Calu3 (cell line): ENCODE measurements around the gene SBF2. TPM values are rescaled to one million over a fixed set of nuclear protein-coding genes. Genes with fewer than 3 reads are reported as not detected.
A peak's percentile ranks its signal among the peaks of the same experiment; 100 is the strongest.
"Not testable (repeated sequence)": the region's sequence is repeated elsewhere in the genome, so short reads cannot be mapped to it uniquely, and the experiment has no call there.

Source experiments
- BruUV-seq: library from RNA; stranded (reverse); fragments of 400-500 nt; replicated peaks from 2 replicates; lab custom pipeline; 2021; lab: Mats Ljungman, UMichigan
- CTCF ChIA-PET: fragments of 300-600 bp; sonication (Branson Sonifier 250); formaldehyde crosslinking; loops from one replicate; lab custom pipeline; 2022; ENCODE audit warnings: antibody characterized with exemption; lab: Charles Lee
- DNase-seq: peaks from one replicate; pipeline ENCODE4 v3.0.0; 2022
- H3K27ac Mint-ChIP-seq: one replicate; pipeline ENCODE4 v1.8.0; 2022; ENCODE audit warnings: mixed read lengths; ENCODE audit not compliant: unreplicated experiment
- H3K27me3 Mint-ChIP-seq: one replicate; pipeline ENCODE4 v1.8.0; 2022; ENCODE audit warnings: mixed read lengths; ENCODE audit not compliant: unreplicated experiment
- H3K36me3 Mint-ChIP-seq: one replicate; pipeline ENCODE4 v1.8.0; 2022; ENCODE audit warnings: mild to moderate bottlenecking, moderate library complexity, mixed read lengths; ENCODE audit not compliant: insufficient read depth, unreplicated experiment
- H3K4me1 Mint-ChIP-seq: one replicate; pipeline ENCODE4 v1.8.0; 2022; ENCODE audit warnings: mild to moderate bottlenecking, low read depth, mixed read lengths; ENCODE audit not compliant: unreplicated experiment
- H3K4me3 Mint-ChIP-seq: one replicate; pipeline ENCODE4 v1.8.0; 2022; ENCODE audit warnings: mild to moderate bottlenecking, low read depth, moderate library complexity, mixed read lengths; ENCODE audit not compliant: unreplicated experiment
- H3K9me3 Mint-ChIP-seq: one replicate; pipeline ENCODE4 v1.8.0; 2022; ENCODE audit warnings: low read depth, mixed read lengths; ENCODE audit not compliant: unreplicated experiment
- CTCF ChIP-seq: fragments of 200-600 bp; IDR thresholded peaks from one replicate; pipeline ENCODE4 v1.8.0; 2022; ENCODE audit warnings: antibody characterized with exemption; ENCODE audit not compliant: unreplicated experiment
- intact Hi-C: fragments of 100-400 bp; cut with micrococcal nuclease; formaldehyde crosslinking; loops from one replicate; pipeline ENCODE4 v1.10.0; 2022; ENCODE audit not compliant: unreplicated experiment
- total RNA-seq: library from RNA; stranded (reverse); gene quantifications from 2 replicates; pipeline ENCODE4 v1.2.3, GENCODE V29; 2022

The SBF2 gene
- total RNA-seq, 1 experiment from 2014 or later, result 39.0 TPM

GRCh38 chr11:10130875-10131274, 163.1 kb downstream of the SBF2 start:
- H3K27ac Mint-ChIP-seq, result no peak overlapping the region
- H3K36me3 Mint-ChIP-seq, result no peaks in the 10 kb centered on the region
- BruUV-seq, result no TSS peak
- H3K27me3 Mint-ChIP-seq, result no peaks in the 10 kb centered on the region
- peaks cover 9% of the 10 kb centered on the region for H3K9me3 Mint-ChIP-seq
- CTCF ChIA-PET, result no interaction called here
- TF ChIP-seq CTCF, result no peak
- H3K4me1 Mint-ChIP-seq, result peaks cover 7% of the 10 kb centered on the region
- intact Hi-C loops, result no loop called here
- no peak overlapping the region for H3K4me3 Mint-ChIP-seq
- no peak for DNase-seq

GRCh38 chr11:10129184-10129583, 164.8 kb downstream of the SBF2 start:
- H3K36me3 Mint-ChIP-seq, H3K4me3 Mint-ChIP-seq, H3K9me3 Mint-ChIP-seq, intact Hi-C loops, DNase-seq, H3K27me3 Mint-ChIP-seq, H3K4me1 Mint-ChIP-seq, CTCF ChIA-PET, BruUV-seq, H3K27ac Mint-ChIP-seq: not testable (repeated sequence)

GRCh38 chr11:10125522-10126133, 168.4 kb downstream of the SBF2 start:
- H3K27ac Mint-ChIP-seq, result no peak overlapping the region
- CTCF ChIA-PET, result no interaction called here
- H3K36me3 Mint-ChIP-seq, result no peaks in the 10 kb centered on the region

GRCh38 chr11:10122326-10123197, 171.5 kb downstream of the SBF2 start:
- no peak for TF ChIP-seq CTCF
- intact Hi-C loops, result no loop called here
- H3K27ac Mint-ChIP-seq, result peak overlapping the region; percentile 82
- CTCF ChIA-PET, result interaction anchor here (0.7 kb wide), 1 partner anchor 185 kb away, joined by 3 read pairs; no protein-coding TSS in a partner anchor
- H3K4me1 Mint-ChIP-seq, result peaks cover 27% of the 10 kb centered on the region
- no TSS peak for BruUV-seq
- peak; percentile 39 for DNase-seq
- H3K9me3 Mint-ChIP-seq, result no peaks in the 10 kb centered on the region
- H3K36me3 Mint-ChIP-seq, result no peaks in the 10 kb centered on the region
- H3K27me3 Mint-ChIP-seq, result no peaks in the 10 kb centered on the region
- H3K4me3 Mint-ChIP-seq, result peak overlapping the region; percentile 42

More at GRCh38 chr11:10125522-10126133, 168.4 kb downstream of the SBF2 start:
- Mint-ChIP-seq H3K4me1 (peaks cover 27% of the 10 kb centered on the region), H3K9me3 (no peaks in the 10 kb centered on the region), H3K27me3 (no peaks in the 10 kb centered on the region), H3K4me3 (no peak overlapping the region)
- DNase-seq, result no peak
- intact Hi-C loops, result no loop called here
- no TSS peak for BruUV-seq
- no peak for TF ChIP-seq CTCF
